HFF-Myc (cell line): ENCODE results near the gene FMN2.

Experiments
- DNase-seq: peaks from one replicate; pipeline ENCODE4 v3.0.0-alpha.2; 2011; ENCODE audit warnings: low read depth; ENCODE audit errors: extremely low read depth
- H3K4me3 ChIP-seq: replicated peaks from 2 replicates; pipeline ENCODE4 v1.5.1; 2011; ENCODE audit warnings: low read depth, mild to moderate bottlenecking, control low read depth, low read length
- CTCF ChIP-seq: IDR thresholded peaks from 2 replicates; pipeline ENCODE4 v1.5.1; 2012; ENCODE audit warnings: mild to moderate bottlenecking, low read depth, low read length, control low read depth; ENCODE audit errors: missing control alignments

FMN2 gene

GRCh38 chr1:240164742-240165141 lies 73.1 kb downstream of the FMN2 start:
- no peak for DNase-seq
- TF ChIP-seq CTCF = no peak
- H3K4me3 ChIP-seq = no peak overlapping the region

GRCh38 chr1:240169188-240169587 lies 77.5 kb downstream of the FMN2 start:
- TF ChIP-seq CTCF = peak; percentile 34
- H3K4me3 ChIP-seq = no peak overlapping the region
- no peak for DNase-seq

- TF ChIP-seq CTCF = no peak
- H3K4me3 ChIP-seq = no peak overlapping the region
- DNase-seq = no peak
Measured at GRCh38 chr1:240170266-240170665, 78.6 kb downstream of the FMN2 start.

GRCh38 chr1:240170806-240171205 lies 79.1 kb downstream of the FMN2 start:
- DNase-seq = no peak
- no peak for TF ChIP-seq CTCF
- H3K4me3 ChIP-seq = no peak overlapping the region

GRCh38 chr1:240171907-240172306 lies 80.2 kb downstream of the FMN2 start:
- DNase-seq = no peak

GRCh38 chr1:240173836-240174235 lies 82.2 kb downstream of the FMN2 start:
- DNase-seq = no peak
- H3K4me3 ChIP-seq = no peak overlapping the region
- no peak for TF ChIP-seq CTCF

More at GRCh38 chr1:240171907-240172306, 80.2 kb downstream of the FMN2 start:
- H3K4me3 ChIP-seq = no peak overlapping the region
- no peak for TF ChIP-seq CTCF

- no peak for DNase-seq
- no peak overlapping the region for H3K4me3 ChIP-seq
- TF ChIP-seq CTCF = no peak
Measured at GRCh38 chr1:240174734-240175133, 83.1 kb downstream of the FMN2 start.
